Bone marrow (tissue), 2 donors: ENCODE results near the gene KIAA1217.

ENCODE experiments used
- DNase-seq, 2 donors: peaks; one replicate each; lab custom pipeline; 2025; lab: John Stamatoyannopoulos, UW

The KIAA1217 gene

GRCh38 chr10:24247841-24248240 is 38.9 kb downstream of the KIAA1217 start:
- DNase-seq = no peak

- no peak for DNase-seq
Measured at GRCh38 chr10:24249829-24250415, 41.0 kb downstream of the KIAA1217 start.

GRCh38 chr10:24251547-24251946 is 42.6 kb downstream of the KIAA1217 start:
- no peak for DNase-seq

- no peak for DNase-seq
Measured at GRCh38 chr10:24254180-24254579, 45.2 kb downstream of the KIAA1217 start.

- DNase-seq = no peak
Measured at GRCh38 chr10:24255115-24255880, 46.4 kb downstream of the KIAA1217 start.

GRCh38 chr10:24255881-24256311 is 47.0 kb downstream of the KIAA1217 start:
- DNase-seq = no peak

- no peak for DNase-seq
Measured at GRCh38 chr10:24256619-24257107, 47.7 kb downstream of the KIAA1217 start.

- DNase-seq = no peak
Measured at GRCh38 chr10:24257588-24257987, 48.6 kb downstream of the KIAA1217 start.

- no peak for DNase-seq
Measured at GRCh38 chr10:24259365-24260130, 50.6 kb downstream of the KIAA1217 start.

GRCh38 chr10:24261627-24262026 is 52.7 kb downstream of the KIAA1217 start:
- DNase-seq = no peak

GRCh38 chr10:24262929-24263590 is 54.1 kb downstream of the KIAA1217 start:
- DNase-seq = no peak

- no peak for DNase-seq
Measured at GRCh38 chr10:24269476-24269875, 60.5 kb downstream of the KIAA1217 start.

- DNase-seq = no peak
Measured at GRCh38 chr10:24272374-24272773, 63.4 kb downstream of the KIAA1217 start.

GRCh38 chr10:24277277-24277676 is 68.3 kb downstream of the KIAA1217 start:
- DNase-seq = no peak

- no peak for DNase-seq
Measured at GRCh38 chr10:24277771-24278170, 68.8 kb downstream of the KIAA1217 start.

GRCh38 chr10:24278176-24278889 is 69.4 kb downstream of the KIAA1217 start:
- no peak for DNase-seq

- DNase-seq = no peak
Measured at GRCh38 chr10:24279166-24279565, 70.2 kb downstream of the KIAA1217 start.

GRCh38 chr10:24287559-24288195 is 78.7 kb downstream of the KIAA1217 start:
- no peak for DNase-seq

- no peak for DNase-seq
Measured at GRCh38 chr10:24288581-24288980, 79.6 kb downstream of the KIAA1217 start.

- no peak for DNase-seq
Measured at GRCh38 chr10:24289235-24289634, 80.3 kb downstream of the KIAA1217 start.
